Measurements from ENCODE around the gene ACSM2B.
"Not testable (repeated sequence)": the region's sequence is repeated elsewhere in the genome, so short reads cannot be mapped to it uniquely, and the experiment has no call there.

- not testable (repeated sequence) for TF ChIP-seq CTCF (conservative IDR thresholded peaks at IDR 0.05; ENCODE audit: low read length); EZH2phosphoT487 (IDR thresholded peaks at IDR 0.05; ENCODE audit: borderline replicate concordance)
Measured at GRCh38 chr16:20546951-20547350, 29.2 kb downstream of the ACSM2B start.
